Measurements from ENCODE around the gene GNA12.

The GNA12 gene

DNA sequence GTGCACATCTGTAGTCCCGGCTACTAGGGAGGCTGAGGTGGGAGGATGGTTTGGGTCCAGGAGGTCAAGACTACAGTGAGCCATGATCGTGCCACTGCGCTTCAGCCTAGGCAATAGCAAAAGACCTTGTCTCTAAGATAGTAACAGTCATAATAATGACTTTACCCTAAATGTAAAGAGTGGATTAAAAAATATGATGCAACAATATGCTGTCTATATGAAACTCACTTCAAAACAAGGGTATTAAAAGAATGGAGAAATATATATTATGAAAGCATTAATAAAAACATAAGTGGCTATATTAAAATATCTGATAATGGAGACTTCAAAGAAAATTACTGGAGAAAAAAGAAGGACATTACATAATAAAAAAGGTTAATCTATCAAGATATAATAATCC, 5.7 kb downstream of the GNA12 start:
- no peak for DNase-seq (ENCODE audit: low read depth in 3 of 3)

GRCh38 chr7:2837496-2837895, 6.6 kb downstream of the GNA12 start:
- no peak for DNase-seq (ENCODE audit: low read depth in 3 of 3)

DNA sequence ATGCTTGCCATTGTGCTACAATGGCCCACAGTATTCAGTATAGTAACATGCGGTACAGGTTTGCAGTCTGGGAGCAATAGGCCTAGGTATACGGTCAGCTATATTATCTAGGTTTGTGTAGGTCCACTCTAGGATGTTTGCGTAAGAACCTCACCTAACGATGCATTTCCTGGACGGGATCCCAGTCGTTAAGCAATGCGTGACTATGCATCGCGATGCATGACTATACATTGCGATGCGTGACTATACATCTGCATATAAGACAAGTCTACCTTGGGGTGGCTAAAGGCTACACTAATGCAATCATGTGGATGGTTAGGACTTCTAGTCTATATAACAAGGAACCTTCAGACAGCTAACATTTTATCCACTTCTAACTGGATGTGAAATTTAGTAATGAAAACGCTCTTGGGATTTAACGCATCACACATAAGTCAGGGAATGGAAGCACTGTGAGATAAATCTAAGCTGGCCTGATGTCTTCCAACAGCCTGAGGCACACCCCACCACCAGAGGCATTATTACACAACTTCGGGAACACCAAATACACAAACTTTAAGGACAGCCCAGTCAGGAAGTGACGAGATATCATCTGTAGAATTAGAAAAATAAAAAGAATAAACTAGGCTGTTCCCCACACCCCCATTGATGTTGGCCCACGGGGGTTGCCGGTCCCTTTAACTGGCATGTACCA, 9.2 kb downstream of the GNA12 start:
- no peak for DNase-seq (ENCODE audit: low read depth in 3 of 3)

DNA sequence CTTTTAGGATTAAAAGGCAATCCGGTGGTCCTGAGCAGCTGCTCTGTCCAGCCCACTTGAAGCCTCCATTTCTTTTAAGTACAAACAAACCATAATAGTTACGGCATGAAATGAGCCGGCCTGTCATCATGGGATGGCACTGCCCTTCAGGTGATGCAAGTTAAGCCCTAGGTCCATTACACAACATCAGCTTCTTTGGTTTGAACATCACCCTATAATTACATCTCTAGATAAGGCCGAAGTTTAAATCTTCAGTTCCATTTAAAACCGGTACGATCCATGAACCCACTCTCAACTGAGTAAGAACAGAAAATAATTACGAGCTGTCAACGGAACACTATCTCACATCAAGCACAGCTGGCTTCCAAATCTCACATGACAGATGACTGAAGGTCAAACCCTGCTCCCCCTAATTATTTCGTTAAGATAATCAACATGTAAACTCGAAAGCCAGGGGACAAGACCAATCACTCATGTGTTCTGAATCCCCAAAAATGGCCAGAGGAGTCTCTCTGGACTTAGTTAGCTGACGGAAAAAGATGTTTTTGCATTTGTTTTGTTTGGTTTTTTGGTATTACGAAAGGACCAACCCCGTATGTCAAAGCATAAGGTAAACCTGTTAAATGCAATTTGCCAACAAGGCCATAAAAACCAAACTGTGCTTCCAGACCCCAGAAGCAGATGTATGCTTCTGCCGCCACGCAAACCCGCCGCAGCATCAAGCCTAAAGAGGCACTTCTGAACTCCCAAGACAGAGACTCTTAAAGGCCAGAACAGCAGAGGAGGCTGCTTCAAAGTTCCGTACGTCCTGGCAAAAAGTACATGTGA, 10.8 kb downstream of the GNA12 start:
- no peak for DNase-seq (ENCODE audit: low read depth in 3 of 3)

DNA sequence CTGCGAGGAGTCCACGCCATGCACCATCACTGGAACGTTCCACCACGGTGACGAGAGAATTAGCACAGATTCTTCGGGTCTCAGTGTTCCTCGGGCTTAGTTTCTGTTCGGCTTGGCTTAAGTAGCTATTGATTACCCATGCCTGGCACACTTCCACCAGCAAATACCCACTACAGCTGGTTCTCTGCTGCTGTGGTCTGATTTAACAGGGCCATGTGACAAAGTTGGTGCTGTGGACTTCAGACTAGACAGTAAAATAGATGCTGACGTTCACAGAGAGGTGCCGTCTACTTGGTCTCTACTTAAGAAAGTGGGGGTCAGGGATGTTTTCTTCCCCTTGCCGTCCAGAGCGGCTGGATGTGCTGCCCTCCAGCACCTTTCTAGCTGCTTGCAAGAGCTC, 11.6 kb downstream of the GNA12 start:
- DNase-seq (ENCODE audit: low read depth in 3 of 3) = no peak

GRCh38 chr7:2830609-2831376, 13.3 kb downstream of the GNA12 start:
- no peak for DNase-seq (ENCODE audit: low read depth in 3 of 3)

GRCh38 chr7:2829040-2829439, 15.1 kb downstream of the GNA12 start:
- DNase-seq (ENCODE audit: low read depth in 3 of 3) = no peak

DNA sequence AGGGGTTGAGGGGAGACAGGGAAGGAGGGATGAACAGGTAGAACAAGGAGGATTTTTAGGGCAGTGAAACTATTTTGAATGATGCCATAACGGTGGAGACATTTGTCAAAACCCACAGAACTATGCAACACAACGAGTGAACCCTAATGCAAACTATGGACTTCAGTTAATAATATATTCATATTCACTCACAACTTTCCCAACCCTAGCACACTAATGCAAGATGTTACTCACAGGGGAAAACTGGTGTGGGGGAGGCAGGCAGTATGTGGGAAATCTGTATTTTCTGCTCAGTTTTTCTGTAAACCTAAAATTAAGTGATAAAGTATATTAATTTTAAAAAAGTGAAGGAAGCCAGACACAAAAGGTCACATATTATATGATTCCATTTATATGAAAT, 17.3 kb downstream of the GNA12 start:
- DNase-seq (ENCODE audit: low read depth in 3 of 3) = no peak

DNA sequence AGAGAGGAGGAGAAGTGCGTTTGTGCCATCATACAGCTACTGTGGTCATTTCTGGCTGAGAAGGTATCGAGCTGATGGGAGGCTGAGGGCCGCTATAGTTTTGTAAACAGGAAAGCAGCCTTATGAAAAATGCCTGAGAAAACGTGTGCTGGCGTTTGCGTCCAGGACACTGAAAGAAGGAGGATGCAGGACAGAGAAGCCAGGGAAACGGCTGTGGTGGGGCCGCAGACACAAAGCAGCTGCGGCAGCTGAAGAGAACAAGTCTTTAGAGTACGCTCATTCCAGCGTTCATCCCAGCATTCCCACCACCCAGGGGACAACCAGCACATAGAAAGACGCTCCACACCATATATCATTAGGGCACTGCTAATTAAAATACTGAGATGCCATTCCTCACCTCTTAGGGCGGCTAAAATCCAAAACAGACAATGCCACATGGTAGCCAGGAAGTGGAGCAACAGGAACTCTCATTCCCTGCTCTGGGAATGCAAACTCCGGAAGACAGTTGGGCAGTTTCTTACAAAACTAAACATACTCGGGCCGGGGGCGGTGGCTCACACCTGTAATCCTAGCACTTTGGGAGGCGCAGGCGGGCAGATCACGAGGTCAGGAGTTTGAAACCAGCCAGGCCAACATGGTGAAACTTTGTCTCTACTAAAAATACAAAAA, 18.4 kb downstream of the GNA12 start:
- DNase-seq (ENCODE audit: low read depth in 3 of 3) = no peak

- DNase-seq (ENCODE audit: low read depth in 3 of 3) = no peak
These were observed 19.2 kb downstream of the GNA12 start for GRCh38 chr7:2824678-2825461.

- no peak for DNase-seq (ENCODE audit: low read depth in 3 of 3)
These were observed 20.0 kb downstream of the GNA12 start for GRCh38 chr7:2824026-2824677.

- DNase-seq (ENCODE audit: low read depth in 3 of 3) = no peak
These were observed 21.0 kb downstream of the GNA12 start for GRCh38 chr7:2823130-2823529.

DNA sequence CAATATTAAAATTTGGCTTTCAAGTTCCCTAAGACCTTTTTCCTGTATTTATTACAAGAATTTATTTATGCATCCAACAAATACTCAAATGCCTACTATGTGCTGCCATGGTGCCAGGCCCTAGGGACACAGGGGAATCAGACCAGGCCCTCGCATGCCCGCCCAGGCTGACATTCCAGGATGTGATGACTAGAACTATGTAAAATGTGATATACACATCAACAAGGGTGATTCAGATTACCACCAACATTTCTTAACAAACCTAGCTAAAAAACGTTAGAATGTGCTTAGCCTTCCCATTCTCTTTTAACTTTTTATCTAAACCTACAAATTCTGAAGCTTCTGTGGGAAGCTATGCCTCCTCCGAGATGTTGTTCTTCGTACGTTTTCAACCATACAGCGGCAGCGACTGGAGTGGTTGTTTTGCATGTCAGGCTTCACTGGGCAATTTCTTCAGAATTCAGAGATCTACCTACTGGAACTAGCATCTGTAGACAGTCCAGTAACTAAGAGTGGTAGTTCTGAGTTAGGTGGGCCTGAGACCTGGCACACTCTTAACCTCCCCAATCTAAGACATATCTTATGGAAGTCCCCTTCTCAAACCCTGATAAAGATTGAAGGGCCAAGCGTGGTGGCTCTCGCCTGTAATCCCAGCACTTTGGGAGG, 22.1 kb downstream of the GNA12 start:
- no peak for DNase-seq (ENCODE audit: low read depth in 3 of 3)

DNA sequence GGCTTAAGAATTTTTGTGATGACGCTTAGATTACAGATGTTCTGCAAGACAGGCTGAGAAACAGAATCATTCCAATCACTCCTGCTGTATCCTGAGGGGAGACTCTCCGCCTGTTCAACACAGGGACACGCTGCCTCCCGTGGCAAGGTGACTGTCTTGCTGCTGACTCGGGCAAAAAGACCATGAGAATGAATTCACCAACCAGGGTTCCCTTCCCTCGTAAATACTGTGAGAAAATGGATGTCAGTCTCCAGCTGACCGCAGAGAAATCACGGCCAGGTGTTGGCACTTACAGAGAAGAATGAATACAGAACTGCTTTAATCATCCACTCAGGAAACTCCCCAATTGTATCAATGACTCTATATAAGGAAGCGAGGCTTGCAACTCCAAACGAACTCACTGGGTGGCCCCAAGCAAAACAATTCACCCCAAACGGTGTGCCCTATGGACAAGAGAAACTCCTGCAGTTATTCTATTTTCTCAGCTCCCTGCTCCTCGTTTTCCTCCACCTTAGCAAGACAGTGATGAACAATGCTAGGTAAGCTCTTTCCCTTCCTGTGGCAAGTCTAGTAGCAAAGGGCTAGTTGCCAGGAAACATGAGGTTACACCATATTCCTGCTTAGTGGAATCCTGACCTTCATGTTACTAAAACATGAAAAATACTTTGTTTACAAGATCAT, 22.8 kb downstream of the GNA12 start:
- DNase-seq (ENCODE audit: low read depth in 3 of 3) = no peak

DNA sequence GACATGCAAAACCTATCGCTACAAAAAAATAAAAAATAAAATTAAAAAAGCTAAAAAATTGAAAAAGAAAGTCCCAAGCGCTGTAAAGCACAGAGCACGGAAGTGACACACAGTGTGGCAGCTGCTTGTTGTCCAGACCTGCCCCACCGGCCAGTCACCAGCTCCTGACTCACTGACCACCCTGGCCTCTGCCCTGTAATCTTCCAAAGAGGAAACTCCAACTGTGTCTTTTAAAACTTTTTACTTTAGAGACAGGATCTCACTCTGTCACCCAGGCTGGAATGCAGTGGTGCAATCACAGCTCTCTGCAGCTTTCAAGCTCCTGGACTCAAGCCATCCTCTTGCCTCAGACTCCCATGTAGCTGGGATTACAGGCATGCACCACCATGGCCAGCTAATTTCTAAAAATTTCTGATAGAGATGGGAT, 23.6 kb downstream of the GNA12 start:
- no peak for DNase-seq (ENCODE audit: low read depth in 3 of 3)

- no peak for DNase-seq (ENCODE audit: low read depth in 3 of 3)
These were observed 24.1 kb downstream of the GNA12 start for GRCh38 chr7:2819954-2820397.

DNA sequence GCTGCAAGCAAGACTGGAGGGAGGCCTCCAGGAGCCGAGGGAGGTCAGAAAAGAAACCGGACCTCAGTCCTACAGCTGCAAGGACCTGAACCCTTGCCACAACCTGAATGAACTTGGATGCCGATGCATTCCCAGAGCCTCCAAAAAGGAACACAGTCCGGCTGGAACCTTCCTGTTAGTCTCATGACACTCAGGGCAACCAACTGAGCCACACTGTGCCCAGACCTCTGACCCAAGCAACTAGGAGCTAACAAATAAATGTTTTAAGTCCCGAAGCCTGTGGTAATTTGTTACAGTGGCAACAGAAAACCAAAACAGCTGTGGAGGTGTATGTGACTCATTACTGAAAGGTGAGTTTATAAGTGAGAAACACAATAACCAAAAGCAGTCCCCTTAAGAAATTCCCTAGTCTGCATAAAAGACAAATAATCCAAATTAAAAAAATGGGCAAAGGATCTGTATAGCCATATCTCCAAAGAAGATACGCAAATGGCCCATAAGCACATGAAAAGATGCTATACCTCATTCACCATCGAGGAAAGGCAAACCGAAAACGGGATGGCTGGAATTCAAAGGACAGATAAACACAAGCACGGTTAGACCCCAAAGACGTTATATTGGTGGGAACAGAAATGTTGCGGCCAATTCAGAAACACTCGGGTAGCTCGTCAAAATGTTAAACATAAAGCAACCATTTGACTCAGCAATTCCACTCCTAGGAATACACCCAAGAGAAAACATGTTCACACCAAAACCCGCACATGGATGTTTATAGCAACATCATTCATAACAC, 24.8 kb downstream of the GNA12 start:
- DNase-seq (ENCODE audit: low read depth in 3 of 3) = no peak

DNA sequence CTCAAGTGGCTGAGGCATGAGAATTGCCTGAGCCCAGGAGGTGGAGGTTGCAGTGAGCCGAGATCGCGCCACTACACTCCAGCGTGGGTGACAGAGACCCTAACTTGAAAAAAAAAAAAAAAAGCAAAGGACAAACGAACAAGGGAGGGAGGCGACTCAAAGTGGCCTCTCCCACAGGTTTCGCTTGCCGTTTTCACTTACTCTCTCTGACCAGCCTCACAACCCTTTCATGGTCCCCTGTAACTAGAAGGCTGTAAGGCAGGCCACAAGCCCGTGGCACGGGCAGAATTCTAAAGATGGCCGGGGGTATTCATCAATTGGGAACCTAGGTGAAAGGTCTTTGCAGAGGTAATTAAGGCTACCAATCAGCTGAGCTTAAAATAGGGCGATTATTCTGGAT, 25.5 kb downstream of the GNA12 start:
- DNase-seq (ENCODE audit: low read depth in 3 of 3) = no peak

GRCh38 chr7:2818121-2818520, 26.0 kb downstream of the GNA12 start:
- no peak for DNase-seq (ENCODE audit: low read depth in 3 of 3)

Measured in stimulated activated CD4-positive, alpha-beta T cell treated with anti-CD3 and anti-CD28 coated beads, TNF-alpha, amount 100 ng/mL, for 4 hours (primary cell).